HepG2 (cell line): ENCODE measurements around the gene KMT2A. TPM values are rescaled to one million over a fixed set of nuclear protein-coding genes. Genes with fewer than 3 reads are reported as not detected.

Source experiments
- AGO1 ChIP-seq: fragments of 200-400 bp; formaldehyde crosslinking; IDR thresholded peaks from 2 replicates; pipeline ENCODE4 v1.6.1; 2017; ENCODE audit warnings: mild to moderate bottlenecking, low read depth, low read length, moderate library complexity; ENCODE audit not compliant: poor library complexity, severe bottlenecking
- ELF4 ChIP-seq: sonication (generic); formaldehyde crosslinking; IDR thresholded peaks from 2 replicates; pipeline ENCODE4 v1.5.0; 2020; ENCODE audit warnings: missing genetic modification reagents, mild to moderate bottlenecking, moderate library complexity, borderline replicate concordance
- EP300 ChIP-seq, 3 experiments: sonication (generic) in 1 of 3; formaldehyde crosslinking in 1 of 3; IDR thresholded peaks; 2 replicates each; pipeline versions ENCODE4 v1.5.1 to v1.6.1; 2011 to 2020; ENCODE audit warnings: low read depth in 2 of 3, low read length in 2 of 3, borderline replicate concordance in 1 of 3, improper control_type of control experiment in 1 of 3, mild to moderate bottlenecking in 1 of 3, missing genetic modification reagents in 1 of 3, moderate library complexity in 1 of 3
- GFI1 ChIP-seq: sonication (generic); formaldehyde crosslinking; IDR thresholded peaks from 2 replicates; pipeline ENCODE4 v1.5.0; 2020; ENCODE audit warnings: missing genetic modification reagents, mild to moderate bottlenecking, borderline replicate concordance
- HNRNPH1 ChIP-seq: fragments of 200-400 bp; formaldehyde crosslinking; optimal IDR thresholded peaks from 2 replicates; pipeline ENCODE3; 2017; ENCODE audit warnings: mild to moderate bottlenecking, low read depth, low read length
- MLLT10 ChIP-seq: sonication (generic); formaldehyde crosslinking; IDR thresholded peaks from 2 replicates; pipeline ENCODE4 v1.4.0; 2020; ENCODE audit warnings: missing genetic modification reagents
- NCOR1 ChIP-seq: fragments of 200-600 bp; sonication (generic); IDR thresholded peaks from 2 replicates; pipeline ENCODE4 v1.7.0; 2017; ENCODE audit warnings: antibody characterized with exemption, low read length, borderline replicate concordance
- ZKSCAN8 ChIP-seq: IDR thresholded peaks from 2 replicates; pipeline ENCODE4 v1.6.1; 2016; ENCODE audit warnings: borderline replicate concordance, missing genetic modification reagents, missing compliant biosample characterization
- ZNF207 ChIP-seq: fragments of 450-650 bp; IDR thresholded peaks from 2 replicates; pipeline ENCODE4 v1.6.1; 2016; ENCODE audit warnings: antibody characterized with exemption, borderline replicate concordance
- ZNF841 ChIP-seq: sonication (generic); formaldehyde crosslinking; IDR thresholded peaks from 2 replicates; pipeline ENCODE4 v1.8.1; 2023; ENCODE audit warnings: missing genetic modification reagents, borderline replicate concordance
- polyA plus RNA-seq, 8 experiments: library from polyadenylated mRNA; depleted of rRNA in 3 of 8; stranded (reverse) in 7 of 8; unstranded in 1 of 8; fragments of >200 nt; fragmentation: Illumina TruSeq in 4 of 8; extraction: Trizol in 4 of 8; gene quantifications; 2 replicates each; pipeline versions ENCODE4 v1.2.1 to v1.2.3, GENCODE V29; 2011 to 2016; ENCODE audit warnings: low read depth in 4 of 8, missing spikeins in 1 of 8, mixed read lengths in 1 of 8; ENCODE audit not compliant: insufficient read depth in 1 of 8
- total RNA-seq, 5 experiments: library from RNA; depleted of rRNA; stranded (reverse); fragments of >200 nt; fragmentation: Illumina TruSeq; extraction: Trizol; gene quantifications; 2 replicates each; pipeline ENCODE4 v1.2.3, GENCODE V29; 2016; ENCODE audit warnings: low read depth in 1 of 5
- TF ChIP-seq, protein P1 (sequence below): sonication (generic); formaldehyde crosslinking; conservative IDR thresholded peaks from 2 replicates; pipeline ENCODE4 v1.4.0; 2020; ENCODE audit warnings: missing genetic modification reagents
- TF ChIP-seq, protein P2 (sequence below): sonication (generic); formaldehyde crosslinking; IDR thresholded peaks from 2 replicates; pipeline ENCODE4 v1.4.0; 2020; ENCODE audit warnings: missing genetic modification reagents, borderline replicate concordance
- TF ChIP-seq, protein P3 (sequence below): sonication (generic); formaldehyde crosslinking; IDR thresholded peaks from 2 replicates; pipeline ENCODE4 v1.5.0; 2020; ENCODE audit warnings: missing genetic modification reagents

The KMT2A gene
- total and polyA plus RNA-seq, 2 of the 13 experiments (the other 11 are each of a cell fraction or from before 2014, with no cell fraction given), result 12.4 to 20.0 TPM

DNA sequence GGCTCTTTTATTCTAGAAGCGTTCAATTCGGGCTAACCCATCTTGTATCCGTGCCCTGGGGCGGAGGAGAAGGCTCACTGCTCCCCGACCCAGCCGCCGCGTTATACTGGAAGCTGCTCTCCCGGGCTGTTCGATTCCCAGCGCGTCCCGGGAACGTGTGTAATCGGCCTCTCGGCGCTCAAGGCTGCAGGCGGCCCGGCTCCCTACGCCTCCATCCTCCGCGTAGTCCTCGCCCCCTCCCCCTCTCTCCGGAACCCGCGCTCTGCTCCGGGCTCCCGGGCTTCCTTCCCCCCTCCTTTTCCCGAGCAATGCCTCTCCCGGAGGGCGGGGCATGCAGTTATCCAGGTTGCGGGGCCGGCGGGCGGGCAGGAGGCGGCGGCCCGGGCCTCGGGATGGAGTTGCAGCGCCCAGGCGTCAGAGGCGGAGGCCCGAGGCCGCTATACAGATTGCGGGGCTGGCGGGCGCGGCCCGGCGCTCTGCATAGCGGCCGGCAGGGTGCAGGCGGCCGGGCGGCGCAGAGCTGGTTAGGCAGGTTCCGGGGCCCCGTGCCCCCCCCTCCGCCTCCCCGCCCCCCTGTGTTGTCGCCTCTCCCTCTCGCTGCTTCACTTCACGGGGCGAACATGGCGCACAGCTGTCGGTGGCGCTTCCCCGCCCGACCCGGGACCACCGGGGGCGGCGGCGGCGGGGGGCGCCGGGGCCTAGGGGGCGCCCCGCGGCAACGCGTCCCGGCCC lies at the start of gene KMT2A (continued):
- TF ChIP-seq EP300 (IDR thresholded peaks at IDR 0.05; ENCODE audit: low read depth in 2 of 2, low read length in 2 of 2) (peak in 1 of 2 experiments; percentile 26; a peak in 1 of 4 replicates), EP300 (CRISPR knock-in tag; IDR thresholded peaks at IDR 0.05; ENCODE audit: borderline replicate concordance) (no peak), MLLT10 (CRISPR knock-in tag) (no peak), NCOR1 (peak; percentile 71; the same call in 1 of the 2 replicates), GFI1 (CRISPR knock-in tag) (no peak), ZKSCAN8 (CRISPR knock-in tag) (no peak), HNRNPH1 (no peak), ZNF207 (no peak), ZNF841 (CRISPR knock-in tag) (peak; percentile 70; the same call in 1 of the 2 replicates), AGO1 (peak; percentile 62), ELF4 (no peak)
- TF ChIP-seq, protein P1, sequence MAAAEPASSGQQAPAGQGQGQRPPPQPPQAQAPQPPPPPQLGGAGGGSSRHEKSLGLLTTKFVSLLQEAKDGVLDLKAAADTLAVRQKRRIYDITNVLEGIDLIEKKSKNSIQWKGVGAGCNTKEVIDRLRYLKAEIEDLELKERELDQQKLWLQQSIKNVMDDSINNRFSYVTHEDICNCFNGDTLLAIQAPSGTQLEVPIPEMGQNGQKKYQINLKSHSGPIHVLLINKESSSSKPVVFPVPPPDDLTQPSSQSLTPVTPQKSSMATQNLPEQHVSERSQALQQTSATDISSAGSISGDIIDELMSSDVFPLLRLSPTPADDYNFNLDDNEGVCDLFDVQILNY (CRISPR knock-in tag), result peak; percentile 65; the same call in 1 of the 2 replicates
- TF ChIP-seq, protein P2, sequence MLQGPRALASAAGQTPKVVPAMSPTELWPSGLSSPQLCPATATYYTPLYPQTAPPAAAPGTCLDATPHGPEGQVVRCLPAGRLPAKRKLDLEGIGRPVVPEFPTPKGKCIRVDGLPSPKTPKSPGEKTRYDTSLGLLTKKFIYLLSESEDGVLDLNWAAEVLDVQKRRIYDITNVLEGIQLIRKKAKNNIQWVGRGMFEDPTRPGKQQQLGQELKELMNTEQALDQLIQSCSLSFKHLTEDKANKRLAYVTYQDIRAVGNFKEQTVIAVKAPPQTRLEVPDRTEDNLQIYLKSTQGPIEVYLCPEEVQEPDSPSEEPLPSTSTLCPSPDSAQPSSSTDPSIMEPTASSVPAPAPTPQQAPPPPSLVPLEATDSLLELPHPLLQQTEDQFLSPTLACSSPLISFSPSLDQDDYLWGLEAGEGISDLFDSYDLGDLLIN (CRISPR knock-in tag), result peak; percentile 58; the same call in 1 of the 2 replicates
- TF ChIP-seq, protein P3, sequence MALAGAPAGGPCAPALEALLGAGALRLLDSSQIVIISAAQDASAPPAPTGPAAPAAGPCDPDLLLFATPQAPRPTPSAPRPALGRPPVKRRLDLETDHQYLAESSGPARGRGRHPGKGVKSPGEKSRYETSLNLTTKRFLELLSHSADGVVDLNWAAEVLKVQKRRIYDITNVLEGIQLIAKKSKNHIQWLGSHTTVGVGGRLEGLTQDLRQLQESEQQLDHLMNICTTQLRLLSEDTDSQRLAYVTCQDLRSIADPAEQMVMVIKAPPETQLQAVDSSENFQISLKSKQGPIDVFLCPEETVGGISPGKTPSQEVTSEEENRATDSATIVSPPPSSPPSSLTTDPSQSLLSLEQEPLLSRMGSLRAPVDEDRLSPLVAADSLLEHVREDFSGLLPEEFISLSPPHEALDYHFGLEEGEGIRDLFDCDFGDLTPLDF, result peak; percentile 55; the same call in 1 of the 2 replicates
- TF ChIP-seq, all 625 proteins: peak for 199
